Measurements from ENCODE around the gene BOC. TPM values are rescaled to one million over a fixed set of nuclear protein-coding genes. Genes with fewer than 3 reads are reported as not detected.
A peak's percentile ranks its signal among the peaks of the same experiment; 100 is the strongest.

BOC gene
- total RNA-seq, 1 experiment from 2014 or later, result 13.4 TPM

DNA sequence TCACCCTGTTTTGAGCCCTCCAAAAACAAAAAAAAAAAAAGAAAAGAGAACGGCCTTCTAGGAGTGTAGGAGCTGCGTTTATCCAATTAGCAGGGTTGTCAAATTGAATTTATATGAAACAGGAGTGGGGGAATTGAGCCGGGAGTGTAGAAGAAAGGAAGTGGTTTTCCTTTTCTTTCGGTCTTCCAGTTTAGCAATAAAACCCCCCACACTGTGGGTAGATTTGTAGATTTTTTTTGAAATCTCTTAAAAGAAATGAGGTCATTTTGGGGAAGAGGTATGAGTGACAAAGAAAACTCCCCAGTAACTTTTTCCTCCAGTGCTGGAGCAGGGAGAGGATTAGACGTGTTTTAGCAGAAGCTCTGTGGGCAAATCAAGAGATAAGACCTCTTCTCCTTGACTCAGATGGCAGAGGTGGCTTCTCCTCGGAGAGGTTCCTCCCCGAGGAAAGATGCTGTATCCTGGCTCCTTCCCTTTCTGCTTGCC lies 30.8 kb downstream of the BOC start:
- DNase-seq, result peak in 1 of 2 experiments; percentile 68
- Histone ChIP-seq H3K4me3 (peak overlapping the region; percentile 27), H3K27ac (peak overlapping the region; percentile 83), H3K9me3 (replicated peaks) (no peaks in the 10 kb centered on the region), H3K36me3 (no peaks in the 10 kb centered on the region), H3K4me1 (peaks cover 36% of the 10 kb centered on the region), H3K27me3 (no peaks in the 10 kb centered on the region)

DNA sequence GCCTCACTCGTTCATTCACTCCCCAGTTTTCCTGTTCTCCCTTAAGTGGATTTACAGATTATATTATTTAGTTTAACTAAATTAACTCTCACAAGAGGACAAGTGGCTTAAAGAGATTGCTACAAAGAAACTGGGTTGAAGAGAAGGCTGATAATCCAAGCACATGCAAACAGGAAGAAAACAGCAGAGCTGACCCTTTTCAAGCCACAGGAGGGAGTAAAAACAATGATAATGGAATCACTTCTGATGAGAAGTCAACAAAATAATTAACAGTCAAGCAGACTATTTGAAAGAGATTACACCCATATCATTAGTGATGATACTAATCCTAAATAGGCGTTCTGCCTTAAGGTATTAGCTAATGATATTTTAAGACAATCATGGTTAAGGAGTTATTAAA lies 31.7 kb downstream of the BOC start:
- no peaks in the 10 kb centered on the region for H3K36me3 ChIP-seq
- H3K4me1 ChIP-seq, result peaks cover 40% of the 10 kb centered on the region
- DNase-seq, result no peak
- no peaks in the 10 kb centered on the region for H3K27me3 ChIP-seq
- H3K9me3 ChIP-seq (replicated peaks), result no peaks in the 10 kb centered on the region
- no peak overlapping the region for H3K27ac ChIP-seq
- no peak overlapping the region for H3K4me3 ChIP-seq

DNA sequence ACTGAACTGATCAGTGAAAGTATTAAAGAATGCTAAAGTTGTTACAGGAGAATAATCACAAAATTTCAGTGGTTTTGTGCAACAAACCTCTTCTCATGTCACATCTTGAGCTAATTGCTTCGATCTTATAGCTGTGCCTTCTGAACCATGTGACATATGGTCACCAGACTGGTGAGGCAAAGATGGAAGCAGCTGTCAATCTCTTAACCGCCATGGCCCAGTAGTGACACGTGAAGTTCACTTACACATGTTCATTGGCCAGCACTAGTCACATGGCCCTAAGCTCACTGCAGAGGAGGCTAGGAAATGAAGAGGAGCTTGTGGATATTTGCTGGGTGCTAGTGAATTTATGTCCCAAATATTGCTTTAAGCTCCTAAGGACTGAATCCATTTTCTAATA lies 32.5 kb downstream of the BOC start:
- Histone ChIP-seq H3K4me1 (peaks cover 47% of the 10 kb centered on the region), H3K9me3 (replicated peaks) (no peaks in the 10 kb centered on the region), H3K27me3 (no peaks in the 10 kb centered on the region), H3K4me3 (no peak overlapping the region), H3K36me3 (no peaks in the 10 kb centered on the region), H3K27ac (no peak overlapping the region)
- DNase-seq, result no peak

DNA sequence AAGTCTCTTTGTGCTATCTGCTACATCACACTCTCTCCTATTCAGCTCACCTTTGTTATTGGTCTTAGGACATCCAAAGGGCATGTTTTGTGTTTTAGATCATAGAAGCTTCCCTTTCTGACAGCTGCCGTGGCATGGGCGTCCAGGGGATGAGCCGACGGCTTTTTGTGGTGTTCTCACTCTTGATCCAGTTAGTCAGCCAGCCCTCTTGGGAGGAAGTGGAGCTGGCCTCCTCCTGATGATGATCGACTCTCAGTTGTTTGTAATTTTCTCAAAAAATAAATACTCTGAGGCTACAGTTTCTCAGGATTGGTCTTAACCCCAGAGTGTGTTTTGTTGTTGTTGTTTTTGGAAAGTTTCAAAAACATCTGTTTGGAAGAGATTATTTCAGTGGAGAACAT lies 34.4 kb downstream of the BOC start:
- H3K27me3 ChIP-seq, result no peaks in the 10 kb centered on the region
- no peaks in the 10 kb centered on the region for H3K9me3 ChIP-seq (replicated peaks)
- DNase-seq, result peak in 1 of 2 experiments; percentile 56
- H3K4me3 ChIP-seq, result no peak overlapping the region
- H3K27ac ChIP-seq, result peak overlapping the region; percentile 14
- peaks cover 6% of the 10 kb centered on the region; the same call in 1 of the 2 replicates for H3K36me3 ChIP-seq
- peaks cover 56% of the 10 kb centered on the region for H3K4me1 ChIP-seq

DNA sequence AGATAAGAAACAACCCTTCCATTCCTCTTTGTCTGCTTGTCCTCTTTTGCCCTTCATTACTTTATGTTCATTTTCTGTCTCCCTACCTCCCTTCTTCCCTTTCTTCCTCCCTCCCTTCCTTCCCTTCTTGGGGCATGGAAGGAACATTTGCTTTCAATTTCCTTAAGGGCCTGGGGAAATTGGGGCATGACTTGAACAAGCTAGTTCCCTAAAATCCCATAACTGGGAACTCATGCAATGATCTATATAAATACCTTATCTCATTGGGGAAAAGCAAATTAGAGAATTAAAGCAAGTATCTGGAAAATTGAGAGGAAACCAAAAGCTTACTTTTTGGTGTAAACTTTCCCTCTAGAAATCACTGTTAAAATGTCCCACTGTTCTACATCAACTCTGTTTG lies 35.7 kb downstream of the BOC start:
- no peak for DNase-seq
- no peaks in the 10 kb centered on the region for H3K27me3 ChIP-seq
- H3K9me3 ChIP-seq (replicated peaks), result no peaks in the 10 kb centered on the region
- no peak overlapping the region for H3K27ac ChIP-seq
- peaks cover 6% of the 10 kb centered on the region; the same call in 1 of the 2 replicates for H3K36me3 ChIP-seq
- H3K4me1 ChIP-seq, result peaks cover 44% of the 10 kb centered on the region
- H3K4me3 ChIP-seq, result no peak overlapping the region

DNA sequence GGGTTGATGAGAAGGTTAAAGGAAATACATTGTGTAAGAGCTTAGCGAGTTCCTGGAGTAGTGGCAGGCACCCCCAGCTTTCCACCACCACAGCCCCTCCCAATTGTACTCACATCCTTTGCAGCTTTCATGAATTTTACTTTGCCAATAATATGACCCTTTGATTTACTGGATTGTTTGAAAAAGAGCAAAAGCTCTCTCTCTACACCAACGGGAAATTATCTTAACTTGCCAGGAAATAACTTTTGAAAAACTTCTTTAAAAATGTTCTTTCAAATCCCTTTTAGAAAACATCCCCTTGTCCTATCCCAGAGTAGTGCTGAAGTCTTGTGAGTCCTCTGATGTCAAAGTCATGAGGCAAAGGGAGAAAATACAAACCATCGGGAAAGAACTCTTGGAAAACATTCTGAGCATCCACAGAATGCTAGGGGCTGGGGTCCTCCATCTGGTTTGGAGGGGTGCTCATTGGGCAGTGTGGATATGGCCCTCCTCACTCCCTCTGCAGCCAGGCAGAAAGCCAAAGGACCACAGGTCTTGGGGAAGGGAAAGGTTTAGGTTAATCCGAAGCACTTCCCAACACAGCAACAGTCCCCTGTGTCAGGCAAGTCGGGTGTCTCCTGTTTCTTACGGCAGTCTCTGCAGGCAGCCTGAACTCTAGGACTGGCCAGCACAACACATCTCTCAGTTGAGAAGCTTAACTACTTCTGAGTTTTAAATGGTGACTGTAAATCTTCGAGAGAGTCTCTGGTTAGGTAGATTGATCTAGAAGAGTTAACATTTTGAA lies 36.5 kb downstream of the BOC start:
- Histone ChIP-seq H3K27me3 (no peaks in the 10 kb centered on the region), H3K9me3 (replicated peaks) (no peaks in the 10 kb centered on the region), H3K4me3 (no peak overlapping the region), H3K36me3 (peaks cover 6% of the 10 kb centered on the region; the same call in 1 of the 2 replicates), H3K27ac (no peak overlapping the region), H3K4me1 (peaks cover 36% of the 10 kb centered on the region)
- no peak for DNase-seq

DNA sequence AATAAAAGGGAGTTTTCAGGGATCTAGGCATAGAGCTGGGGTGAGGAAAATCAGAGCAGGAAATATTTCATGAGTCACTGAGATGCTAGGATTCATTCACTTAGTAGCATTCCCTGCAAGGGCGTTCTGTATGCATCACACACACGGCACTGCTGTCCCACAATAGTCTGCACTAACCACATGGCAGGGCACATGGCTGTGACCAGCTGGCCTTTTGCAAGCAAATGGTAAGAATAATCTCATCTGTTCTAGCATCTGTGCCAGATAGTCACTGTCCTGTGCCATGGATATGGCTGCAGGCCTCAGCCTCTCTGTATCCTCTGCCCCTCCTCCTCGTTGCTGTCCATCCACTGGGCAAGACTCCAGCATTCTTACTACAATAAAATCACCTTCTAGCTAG lies 37.8 kb downstream of the BOC start:
- DNase-seq, result peak; percentile 59 to 63
- H3K4me3 ChIP-seq, result no peak overlapping the region
- H3K27me3 ChIP-seq, result no peaks in the 10 kb centered on the region
- H3K27ac ChIP-seq, result peak overlapping the region; percentile 48
- H3K36me3 ChIP-seq, result peaks cover 6% of the 10 kb centered on the region; the same call in 1 of the 2 replicates
- no peaks in the 10 kb centered on the region for H3K9me3 ChIP-seq (replicated peaks)
- H3K4me1 ChIP-seq, result peaks cover 43% of the 10 kb centered on the region

DNA sequence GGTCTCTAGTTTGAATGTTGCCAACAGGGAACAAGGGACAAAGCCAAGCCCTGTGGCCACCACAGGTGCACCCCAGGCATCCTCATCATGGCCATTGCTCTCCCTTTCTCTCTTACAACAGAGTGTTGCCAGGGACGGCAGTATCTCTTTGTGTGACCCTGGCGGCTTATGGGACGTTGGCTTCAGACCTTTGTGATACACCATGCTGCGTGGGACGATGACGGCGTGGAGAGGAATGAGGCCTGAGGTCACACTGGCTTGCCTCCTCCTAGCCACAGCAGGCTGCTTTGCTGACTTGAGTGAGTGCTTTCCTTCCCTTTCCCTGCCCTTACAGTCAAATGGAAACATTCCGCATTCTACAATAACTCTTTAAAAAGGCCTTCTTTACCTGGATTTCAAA lies 38.2 kb downstream of the BOC start:
- no peak overlapping the region for H3K4me3 ChIP-seq
- H3K27me3 ChIP-seq, result no peaks in the 10 kb centered on the region
- peak overlapping the region; percentile 48 for H3K27ac ChIP-seq
- DNase-seq, result no peak
- peaks cover 6% of the 10 kb centered on the region; the same call in 1 of the 2 replicates for H3K36me3 ChIP-seq
- H3K4me1 ChIP-seq, result peaks cover 48% of the 10 kb centered on the region
- H3K9me3 ChIP-seq (replicated peaks), result no peaks in the 10 kb centered on the region

DNA sequence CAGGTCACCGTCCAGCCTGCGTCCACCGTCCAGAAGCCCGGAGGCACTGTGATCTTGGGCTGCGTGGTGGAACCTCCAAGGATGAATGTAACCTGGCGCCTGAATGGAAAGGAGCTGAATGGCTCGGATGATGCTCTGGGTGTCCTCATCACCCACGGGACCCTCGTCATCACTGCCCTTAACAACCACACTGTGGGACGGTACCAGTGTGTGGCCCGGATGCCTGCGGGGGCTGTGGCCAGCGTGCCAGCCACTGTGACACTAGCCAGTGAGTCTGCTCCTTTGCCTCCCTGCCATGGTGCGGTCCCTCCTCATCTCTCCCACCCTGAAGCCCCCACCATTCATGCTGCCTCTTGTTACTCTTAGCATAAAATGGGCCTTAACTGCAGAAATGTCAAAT lies 39.2 kb downstream of the BOC start:
- Histone ChIP-seq H3K4me1 (peaks cover 54% of the 10 kb centered on the region), H3K9me3 (replicated peaks) (no peaks in the 10 kb centered on the region)

DNA sequence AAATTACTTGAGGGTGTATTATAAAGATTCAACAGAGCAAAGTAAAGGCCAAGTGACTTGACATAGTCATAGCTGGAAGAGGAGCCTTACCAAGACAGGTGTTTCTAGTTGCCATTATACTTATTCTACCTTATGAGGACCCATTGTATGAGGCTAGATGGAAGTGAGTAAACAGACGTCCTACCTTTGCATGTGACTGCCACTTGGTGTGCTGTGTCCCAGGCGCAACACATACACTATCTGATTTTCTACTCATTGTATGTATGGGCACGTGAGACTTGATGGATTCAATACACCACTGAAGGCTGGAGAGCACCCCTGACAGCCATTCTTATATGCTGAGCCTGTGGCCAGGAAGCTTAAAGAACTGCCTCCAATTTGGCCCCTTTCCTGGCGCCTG lies 40.5 kb downstream of the BOC start:
- no peak overlapping the region for H3K27ac ChIP-seq
- H3K27me3 ChIP-seq, result no peaks in the 10 kb centered on the region
- H3K36me3 ChIP-seq, result peaks cover 6% of the 10 kb centered on the region; the same call in 1 of the 2 replicates
- no peak overlapping the region for H3K4me3 ChIP-seq
- H3K9me3 ChIP-seq (replicated peaks), result no peaks in the 10 kb centered on the region
- H3K4me1 ChIP-seq, result peaks cover 59% of the 10 kb centered on the region
- no peak for DNase-seq

More for the DNA sequence above, 39.2 kb downstream of the BOC start:
- Histone ChIP-seq H3K27me3 (no peaks in the 10 kb centered on the region), H3K36me3 (peaks cover 6% of the 10 kb centered on the region; the same call in 1 of the 2 replicates), H3K27ac (no peak overlapping the region), H3K4me3 (no peak overlapping the region)
- no peak for DNase-seq

DNA sequence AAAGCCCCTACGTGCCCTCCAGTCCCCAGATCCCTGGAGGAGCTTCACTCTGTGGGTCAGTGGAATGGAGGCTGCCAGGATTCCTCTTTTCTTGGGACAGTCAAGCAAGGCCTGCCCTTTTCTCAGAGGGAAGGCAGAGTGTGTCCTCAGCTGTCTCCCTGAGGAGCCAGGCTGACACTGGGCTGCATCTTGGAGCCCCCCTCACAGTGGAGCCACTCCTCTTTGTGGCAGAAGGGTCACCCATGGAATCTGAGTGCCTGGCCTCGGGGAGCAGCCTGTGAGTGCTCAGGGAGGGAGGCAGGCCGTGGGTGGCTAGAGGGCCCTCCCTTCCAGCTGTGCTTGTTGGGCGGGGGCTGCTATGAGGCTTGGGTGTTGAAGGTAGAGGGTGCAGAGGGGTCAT lies 41.2 kb downstream of the BOC start:
- Histone ChIP-seq H3K27ac (no peak overlapping the region), H3K27me3 (no peaks in the 10 kb centered on the region), H3K9me3 (replicated peaks) (no peaks in the 10 kb centered on the region), H3K4me3 (no peak overlapping the region), H3K36me3 (peaks cover 6% of the 10 kb centered on the region; the same call in 1 of the 2 replicates), H3K4me1 (peaks cover 66% of the 10 kb centered on the region)
- DNase-seq, result no peak

DNA sequence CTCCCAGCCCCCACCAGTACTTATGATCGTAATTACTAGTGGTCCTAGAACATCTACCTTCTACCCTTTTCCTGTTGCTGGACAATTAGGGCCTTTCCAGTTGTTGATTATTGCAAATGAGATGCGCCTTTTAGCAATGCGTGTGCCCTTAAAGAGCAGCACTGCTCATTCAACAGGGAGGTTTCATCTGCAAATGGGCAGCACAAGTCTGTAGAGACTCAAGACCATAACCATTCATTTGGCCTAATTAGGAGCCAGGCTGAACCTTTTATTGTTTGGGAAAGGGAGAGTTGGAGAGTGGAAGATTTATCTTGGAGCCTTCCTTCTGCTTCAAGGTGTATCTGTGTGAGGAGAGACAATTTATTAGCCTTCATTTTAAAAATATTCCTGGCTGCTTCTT lies 42.3 kb downstream of the BOC start:
- DNase-seq, result no peak
- Histone ChIP-seq H3K27ac (peak overlapping the region; percentile 99), H3K4me3 (no peak overlapping the region), H3K36me3 (peaks cover 6% of the 10 kb centered on the region; the same call in 1 of the 2 replicates), H3K27me3 (no peaks in the 10 kb centered on the region), H3K9me3 (replicated peaks) (no peaks in the 10 kb centered on the region), H3K4me1 (peaks cover 60% of the 10 kb centered on the region)

DNA sequence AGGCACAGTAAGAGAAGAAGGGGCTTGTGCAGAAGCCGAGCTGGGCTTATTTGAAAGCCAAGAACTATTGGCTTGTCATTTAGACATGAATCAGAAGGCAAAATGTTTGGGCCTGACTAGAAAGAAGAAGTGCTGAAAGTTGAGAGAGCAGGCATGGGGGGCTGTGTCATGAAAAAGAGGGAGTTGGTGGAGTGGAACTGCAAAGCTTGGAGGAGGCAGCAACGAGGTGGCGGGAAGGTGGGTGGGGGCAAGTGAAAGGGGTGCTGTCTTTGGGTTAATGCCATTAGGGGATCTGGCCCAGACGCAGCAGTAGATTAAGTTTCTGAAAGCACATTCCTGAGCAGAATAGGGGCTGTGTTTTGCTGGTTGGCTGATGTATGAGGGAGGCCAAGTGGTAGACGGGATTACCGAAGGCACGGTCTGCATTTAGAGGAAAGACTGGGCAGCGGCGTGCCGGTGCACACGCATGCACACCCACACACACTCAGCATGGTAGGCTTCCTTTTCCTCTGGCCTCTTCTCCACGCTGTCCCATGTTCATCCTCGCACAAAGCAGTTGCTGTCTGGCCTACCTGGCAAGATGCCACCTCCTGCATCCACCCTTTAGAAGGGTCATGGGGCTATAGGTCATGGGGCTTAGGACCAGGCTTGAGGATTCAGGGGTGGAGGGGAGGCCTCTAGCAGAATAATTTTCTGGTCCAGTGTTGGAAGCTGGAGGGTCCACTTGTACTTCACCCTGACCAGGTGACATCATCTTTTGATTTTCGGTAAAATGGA lies 43.0 kb downstream of the BOC start:
- Histone ChIP-seq H3K27ac (peak overlapping the region; percentile 99), H3K4me3 (no peak overlapping the region), H3K4me1 (peaks cover 53% of the 10 kb centered on the region)

DNA sequence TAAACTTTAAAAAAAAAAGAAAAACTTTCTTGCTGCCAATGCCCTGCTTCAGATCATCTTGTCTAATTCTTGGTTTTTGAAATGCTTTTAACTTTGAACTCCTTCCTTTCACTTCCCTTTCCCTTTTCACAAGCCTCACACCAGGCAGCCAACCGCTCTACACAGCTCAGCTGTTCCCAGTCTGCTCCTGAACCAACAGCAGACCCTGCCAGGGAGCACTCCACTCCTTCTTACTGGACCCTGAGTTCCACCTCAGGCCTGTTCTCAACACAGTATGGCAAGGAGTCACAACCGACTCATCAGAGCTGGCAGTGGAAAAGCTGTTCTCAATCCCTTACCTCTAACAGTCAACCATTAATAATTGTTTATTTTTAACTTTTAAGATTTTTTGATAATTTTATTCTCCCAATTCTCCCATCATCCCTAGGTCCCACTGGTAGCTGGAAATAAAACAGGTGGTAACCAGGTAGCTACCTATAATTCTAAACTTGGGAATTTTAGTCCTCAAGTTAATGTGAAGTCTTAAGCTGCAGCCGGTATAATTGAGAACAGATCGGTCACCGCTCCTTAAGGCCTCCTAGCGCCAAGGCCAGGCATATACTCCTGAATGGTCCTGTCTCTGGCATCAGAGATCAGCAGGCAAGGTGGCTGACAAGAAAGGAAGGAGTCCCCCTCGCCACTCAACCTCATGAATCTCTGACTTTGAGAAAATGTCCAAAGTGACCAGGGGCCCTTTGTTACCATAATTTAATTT lies 43.9 kb downstream of the BOC start:
- H3K27ac ChIP-seq, result peak overlapping the region; percentile 99
- peak in 1 of 2 experiments; percentile 64 for DNase-seq

More for the DNA sequence above, 43.0 kb downstream of the BOC start:
- DNase-seq, result peak; percentile 75 to 86
- H3K9me3 ChIP-seq (replicated peaks), result no peaks in the 10 kb centered on the region
- peaks cover 6% of the 10 kb centered on the region; the same call in 1 of the 2 replicates for H3K36me3 ChIP-seq
- no peaks in the 10 kb centered on the region for H3K27me3 ChIP-seq

More for the DNA sequence above, 43.9 kb downstream of the BOC start:
- Histone ChIP-seq H3K4me1 (peaks cover 49% of the 10 kb centered on the region), H3K9me3 (replicated peaks) (no peaks in the 10 kb centered on the region), H3K4me3 (no peak overlapping the region), H3K36me3 (peaks cover 3% of the 10 kb centered on the region; the same call in 1 of the 2 replicates), H3K27me3 (no peaks in the 10 kb centered on the region)

All from SJCRH30 (cell line).